ENCODE results near the gene SEMA4D.

- TF ChIP-seq MAFG (CRISPR knock-in tag; IDR thresholded peaks at IDR 0.05) (no peak), TCF7 (IDR thresholded peaks at IDR 0.05; ENCODE audit: low read depth) (no peak), ZNF124 (CRISPR knock-in tag; IDR thresholded peaks at IDR 0.05) (no peak), POLR2A (IDR thresholded peaks at IDR 0.05; ENCODE audit: insufficient read depth in 1 of 2, low read depth in 2 of 2, low read length in 2 of 2) (no peak), MAZ (IDR thresholded peaks at IDR 0.05; ENCODE audit: borderline replicate concordance, low read depth, low read length) (no peak), MAZ (CRISPR knock-in tag; IDR thresholded peaks at IDR 0.05; ENCODE audit: low read depth) (no peak), ETV6 (CRISPR knock-in tag; conservative IDR thresholded peaks at IDR 0.05) (no peak), GABPA (IDR thresholded peaks at IDR 0.05; ENCODE audit: low read depth, low read length) (no peak), GABPA (CRISPR knock-in tag; IDR thresholded peaks at IDR 0.05; ENCODE audit: low read depth) (no peak), BHLHE40 (IDR thresholded peaks at IDR 0.05; ENCODE audit: low read length) (no peak), MTF1 (CRISPR knock-in tag; IDR thresholded peaks at IDR 0.05) (no peak)
- TF ChIP-seq, protein P1, sequence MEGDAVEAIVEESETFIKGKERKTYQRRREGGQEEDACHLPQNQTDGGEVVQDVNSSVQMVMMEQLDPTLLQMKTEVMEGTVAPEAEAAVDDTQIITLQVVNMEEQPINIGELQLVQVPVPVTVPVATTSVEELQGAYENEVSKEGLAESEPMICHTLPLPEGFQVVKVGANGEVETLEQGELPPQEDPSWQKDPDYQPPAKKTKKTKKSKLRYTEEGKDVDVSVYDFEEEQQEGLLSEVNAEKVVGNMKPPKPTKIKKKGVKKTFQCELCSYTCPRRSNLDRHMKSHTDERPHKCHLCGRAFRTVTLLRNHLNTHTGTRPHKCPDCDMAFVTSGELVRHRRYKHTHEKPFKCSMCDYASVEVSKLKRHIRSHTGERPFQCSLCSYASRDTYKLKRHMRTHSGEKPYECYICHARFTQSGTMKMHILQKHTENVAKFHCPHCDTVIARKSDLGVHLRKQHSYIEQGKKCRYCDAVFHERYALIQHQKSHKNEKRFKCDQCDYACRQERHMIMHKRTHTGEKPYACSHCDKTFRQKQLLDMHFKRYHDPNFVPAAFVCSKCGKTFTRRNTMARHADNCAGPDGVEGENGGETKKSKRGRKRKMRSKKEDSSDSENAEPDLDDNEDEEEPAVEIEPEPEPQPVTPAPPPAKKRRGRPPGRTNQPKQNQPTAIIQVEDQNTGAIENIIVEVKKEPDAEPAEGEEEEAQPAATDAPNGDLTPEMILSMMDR (CRISPR knock-in tag; IDR thresholded peaks at IDR 0.05): no peak
Observed at GRCh38 chr9:89448821-89449220, 49.1 kb downstream of the SEMA4D start.
